RPMI7951 (cell line): ENCODE measurements around the gene CALD1. TPM values are rescaled to one million over a fixed set of nuclear protein-coding genes. Genes with fewer than 3 reads are reported as not detected.

ENCODE experiments used
- DNase-seq: peaks from one replicate; pipeline ENCODE4 v3.0.0-alpha.2; 2012; ENCODE audit warnings: low read depth
- total RNA-seq: library from RNA; depleted of rRNA; stranded (reverse); fragments of >200 nt; shearing (Covaris generic); gene quantifications from 2 replicates; pipeline ENCODE4 v1.2.3, GENCODE V29; 2014

The CALD1 gene
- total RNA-seq, 1 experiment from 2014 or later = 259 TPM

GRCh38 chr7:134865001-134865845, 85.8 kb downstream of the CALD1 start:
- DNase-seq = peak; percentile 62

GRCh38 chr7:134866617-134867016, 87.2 kb downstream of the CALD1 start:
- DNase-seq = no peak

GRCh38 chr7:134870156-134870555, 90.7 kb downstream of the CALD1 start:
- no peak for DNase-seq

GRCh38 chr7:134870781-134871180, 91.3 kb downstream of the CALD1 start:
- DNase-seq = no peak

- no peak for DNase-seq
These were observed 93.8 kb downstream of the CALD1 start for GRCh38 chr7:134873253-134873652.

- peak; percentile 40 for DNase-seq
These were observed 95.0 kb downstream of the CALD1 start for GRCh38 chr7:134874407-134874806.

- DNase-seq = peak; percentile 78
These were observed 96.4 kb downstream of the CALD1 start for GRCh38 chr7:134875867-134876266.

GRCh38 chr7:134878746-134879357, 99.4 kb downstream of the CALD1 start:
- DNase-seq = no peak

GRCh38 chr7:134879815-134880475, 100.5 kb downstream of the CALD1 start:
- peak; percentile 26 for DNase-seq

- no peak for DNase-seq
These were observed 103.0 kb downstream of the CALD1 start for GRCh38 chr7:134882481-134882880.

GRCh38 chr7:134885967-134886352, 106.5 kb downstream of the CALD1 start:
- DNase-seq = peak; percentile 78

- DNase-seq = peak; percentile 67
These were observed 107.1 kb downstream of the CALD1 start for GRCh38 chr7:134886353-134887057.

- DNase-seq = no peak
These were observed 108.1 kb downstream of the CALD1 start for GRCh38 chr7:134887523-134887922.

- no peak for DNase-seq
These were observed 108.8 kb downstream of the CALD1 start for GRCh38 chr7:134888141-134888740.

- DNase-seq = peak; percentile 65
These were observed 111.1 kb downstream of the CALD1 start for GRCh38 chr7:134890246-134891240.

GRCh38 chr7:134891262-134891695, 111.8 kb downstream of the CALD1 start:
- DNase-seq = peak; percentile 98

GRCh38 chr7:134891696-134892678, 112.6 kb downstream of the CALD1 start:
- peak; percentile 35 for DNase-seq

GRCh38 chr7:134892963-134893362, 113.5 kb downstream of the CALD1 start:
- DNase-seq = no peak

- no peak for DNase-seq
These were observed 114.5 kb downstream of the CALD1 start for GRCh38 chr7:134893920-134894319.
